Measurements from ENCODE around the gene DNM3.

DNA sequence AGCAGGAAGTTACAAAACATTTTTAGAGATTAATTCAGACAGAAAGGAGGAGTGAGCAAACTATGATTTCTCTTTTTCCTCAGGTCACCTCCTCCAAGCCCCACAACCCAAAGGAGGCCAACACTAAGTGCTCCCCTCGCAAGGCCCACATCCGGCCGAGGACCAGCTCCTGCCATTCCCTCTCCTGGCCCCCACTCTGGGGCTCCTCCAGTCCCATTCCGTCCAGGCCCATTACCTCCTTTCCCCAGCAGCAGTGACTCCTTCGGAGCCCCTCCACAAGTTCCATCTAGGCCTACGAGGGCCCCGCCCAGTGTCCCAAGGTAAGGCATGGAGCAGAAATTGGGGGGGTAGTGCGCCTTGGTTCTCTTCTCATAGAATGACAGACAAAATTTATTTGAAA, 547.2 kb downstream of the DNM3 start:
- TF ChIP-seq, protein P1, sequence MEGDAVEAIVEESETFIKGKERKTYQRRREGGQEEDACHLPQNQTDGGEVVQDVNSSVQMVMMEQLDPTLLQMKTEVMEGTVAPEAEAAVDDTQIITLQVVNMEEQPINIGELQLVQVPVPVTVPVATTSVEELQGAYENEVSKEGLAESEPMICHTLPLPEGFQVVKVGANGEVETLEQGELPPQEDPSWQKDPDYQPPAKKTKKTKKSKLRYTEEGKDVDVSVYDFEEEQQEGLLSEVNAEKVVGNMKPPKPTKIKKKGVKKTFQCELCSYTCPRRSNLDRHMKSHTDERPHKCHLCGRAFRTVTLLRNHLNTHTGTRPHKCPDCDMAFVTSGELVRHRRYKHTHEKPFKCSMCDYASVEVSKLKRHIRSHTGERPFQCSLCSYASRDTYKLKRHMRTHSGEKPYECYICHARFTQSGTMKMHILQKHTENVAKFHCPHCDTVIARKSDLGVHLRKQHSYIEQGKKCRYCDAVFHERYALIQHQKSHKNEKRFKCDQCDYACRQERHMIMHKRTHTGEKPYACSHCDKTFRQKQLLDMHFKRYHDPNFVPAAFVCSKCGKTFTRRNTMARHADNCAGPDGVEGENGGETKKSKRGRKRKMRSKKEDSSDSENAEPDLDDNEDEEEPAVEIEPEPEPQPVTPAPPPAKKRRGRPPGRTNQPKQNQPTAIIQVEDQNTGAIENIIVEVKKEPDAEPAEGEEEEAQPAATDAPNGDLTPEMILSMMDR (IDR thresholded peaks at IDR 0.05), result no peak
- TF ChIP-seq POLR2AphosphoS5 (IDR thresholded peaks at IDR 0.05), result no peak
